Stimulated activated memory B cell treated with anti-CD40 and anti-IgM and Interleukin-4, amounts not matched to agents 10 μg/mL and 1 μg/mL and 100 μg/mL, for 72 hours (primary cell): ENCODE results near the gene MRNIP.

Experiments
- ATAC-seq: fragments of 150-1000 bp; cut with Tn5 transposase; 2 replicates; pipeline ENCODE4 v1.10.0; 2021
- H3K27ac Mint-ChIP-seq: one replicate; pipeline ENCODE4 v1.8.0; 2022; ENCODE audit warnings: mild to moderate bottlenecking, mixed read lengths
- H3K27me3 Mint-ChIP-seq: one replicate; pipeline ENCODE4 v1.8.0; 2022; ENCODE audit warnings: mixed read lengths
- H3K36me3 Mint-ChIP-seq: one replicate; pipeline ENCODE4 v1.8.0; 2022; ENCODE audit warnings: mixed read lengths
- H3K4me1 Mint-ChIP-seq: one replicate; pipeline ENCODE4 v1.8.0; 2022; ENCODE audit warnings: mixed read lengths
- H3K4me3 Mint-ChIP-seq: one replicate; pipeline ENCODE4 v1.8.0; 2022; ENCODE audit warnings: mild to moderate bottlenecking, moderate library complexity, mixed read lengths
- H3K9me3 Mint-ChIP-seq: one replicate; pipeline ENCODE4 v1.8.0; 2022; ENCODE audit warnings: mixed read lengths

The MRNIP gene

DNA sequence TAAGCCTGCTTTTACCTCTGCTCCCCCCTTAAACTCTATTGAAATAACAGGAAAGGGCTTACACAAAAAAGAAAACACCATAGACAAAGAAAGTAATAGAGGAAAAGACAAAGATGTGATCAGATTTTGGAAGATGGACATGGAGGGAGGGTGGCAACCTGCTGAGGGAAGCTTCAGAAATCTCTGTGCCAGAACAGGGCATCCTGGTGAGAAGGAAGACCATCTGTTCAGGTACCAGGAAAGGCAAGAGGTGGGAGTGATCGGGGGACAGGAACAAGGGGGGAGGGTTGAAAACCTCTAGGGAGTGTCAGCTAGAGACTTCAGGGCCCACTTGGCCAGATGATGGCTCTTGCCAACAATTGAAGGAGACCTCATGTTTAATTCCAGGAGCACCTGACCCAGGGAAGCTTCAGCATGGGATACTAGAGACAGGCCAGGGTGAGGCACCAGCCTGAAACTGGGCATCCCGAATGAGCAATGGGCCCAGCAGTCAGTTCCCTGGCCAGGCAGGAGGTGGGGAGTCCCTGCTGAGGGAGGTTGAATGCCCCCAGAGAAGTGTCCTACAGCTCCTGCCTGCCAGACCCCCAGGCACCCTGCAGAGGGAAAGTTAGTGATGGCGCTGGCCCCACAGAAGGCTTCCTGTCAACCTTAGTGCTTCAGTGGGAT is 29.7 kb downstream of the MRNIP start:
- H3K4me1 Mint-ChIP-seq: peaks cover 39% of the 10 kb centered on the region
- H3K27me3 Mint-ChIP-seq: no peaks in the 10 kb centered on the region
- peaks cover 90% of the 10 kb centered on the region for H3K36me3 Mint-ChIP-seq
- peak overlapping the region; percentile 31 for H3K27ac Mint-ChIP-seq
- H3K4me3 Mint-ChIP-seq: no peak overlapping the region
- no peaks in the 10 kb centered on the region for H3K9me3 Mint-ChIP-seq
- no peak for ATAC-seq

GRCh38 chr5:179827680-179828079 is 30.9 kb downstream of the MRNIP start:
- peak overlapping the region; percentile 30 for H3K27ac Mint-ChIP-seq
- no peak for ATAC-seq
- no peak overlapping the region for H3K4me3 Mint-ChIP-seq
- H3K27me3 Mint-ChIP-seq: no peaks in the 10 kb centered on the region
- H3K36me3 Mint-ChIP-seq: peaks cover 90% of the 10 kb centered on the region
- no peaks in the 10 kb centered on the region for H3K9me3 Mint-ChIP-seq
- H3K4me1 Mint-ChIP-seq: peaks cover 43% of the 10 kb centered on the region

DNA sequence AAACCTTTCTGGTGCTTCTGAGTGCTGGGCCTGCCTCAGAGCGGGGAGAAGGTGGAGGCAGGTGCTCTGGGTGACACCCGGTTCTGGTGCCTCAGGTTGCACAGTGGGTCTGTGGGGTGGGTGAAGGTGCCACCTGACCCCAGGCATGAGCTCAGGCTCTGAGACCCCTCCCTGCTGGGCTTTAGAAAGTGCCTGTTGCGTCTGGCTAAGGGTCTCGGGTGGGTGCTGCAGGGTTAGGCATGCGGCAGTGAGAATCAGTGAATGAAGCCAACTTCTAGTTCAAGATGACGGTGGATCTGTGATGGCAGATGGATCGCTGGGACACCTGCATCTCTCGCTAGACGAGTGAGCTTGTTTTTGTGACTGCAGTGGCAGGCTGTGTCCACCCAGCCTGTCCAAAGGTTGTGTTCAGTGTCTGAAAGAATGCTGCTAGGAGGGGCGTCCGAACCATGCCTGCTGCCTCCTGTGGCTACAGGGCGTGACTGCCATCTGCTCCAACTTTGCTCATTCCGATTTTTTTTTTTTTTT is 32.9 kb downstream of the MRNIP start:
- ATAC-seq: no peak

DNA sequence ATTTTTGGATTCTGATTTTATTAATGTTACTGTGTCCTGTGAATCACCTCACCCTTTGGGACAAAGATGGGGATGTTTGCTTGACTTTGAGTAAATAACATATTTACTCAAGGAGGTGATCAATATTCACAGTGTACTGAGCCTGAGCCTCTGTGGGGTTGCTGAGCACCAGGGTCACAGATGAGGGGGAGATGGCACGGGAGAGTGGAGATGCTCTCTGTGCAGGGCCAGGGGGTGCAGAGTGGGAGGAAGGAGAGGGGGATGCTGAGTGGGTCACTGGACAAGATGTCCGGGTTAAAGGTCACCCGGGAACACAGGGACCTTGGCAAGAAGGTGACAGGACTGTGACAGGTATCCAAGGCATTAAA is 33.9 kb downstream of the MRNIP start:
- peaks cover 57% of the 10 kb centered on the region for H3K4me1 Mint-ChIP-seq
- no peaks in the 10 kb centered on the region for H3K27me3 Mint-ChIP-seq

More for the DNA sequence above, 32.9 kb downstream of the MRNIP start:
- Mint-ChIP-seq H3K27ac (no peak overlapping the region), H3K9me3 (no peaks in the 10 kb centered on the region), H3K4me3 (no peak overlapping the region), H3K4me1 (peaks cover 48% of the 10 kb centered on the region), H3K36me3 (peaks cover 86% of the 10 kb centered on the region), H3K27me3 (no peaks in the 10 kb centered on the region)

GRCh38 chr5:179823937-179824744 is 34.5 kb downstream of the MRNIP start:
- Mint-ChIP-seq H3K4me1 (peaks cover 60% of the 10 kb centered on the region), H3K4me3 (peak overlapping the region; percentile 46), H3K27me3 (no peaks in the 10 kb centered on the region), H3K9me3 (no peaks in the 10 kb centered on the region), H3K36me3 (peaks cover 73% of the 10 kb centered on the region), H3K27ac (peak overlapping the region; percentile 5)
- ATAC-seq: no peak

More for the DNA sequence above, 33.9 kb downstream of the MRNIP start:
- no peak overlapping the region for H3K4me3 Mint-ChIP-seq
- no peaks in the 10 kb centered on the region for H3K9me3 Mint-ChIP-seq
- no peak for ATAC-seq
- H3K36me3 Mint-ChIP-seq: peaks cover 79% of the 10 kb centered on the region
- peak overlapping the region; percentile 5 for H3K27ac Mint-ChIP-seq

GRCh38 chr5:179822444-179822990 is 36.1 kb downstream of the MRNIP start:
- H3K27me3 Mint-ChIP-seq: no peaks in the 10 kb centered on the region
- no peak for ATAC-seq
- no peaks in the 10 kb centered on the region for H3K9me3 Mint-ChIP-seq
- peak overlapping the region; percentile 98 for H3K27ac Mint-ChIP-seq
- peak overlapping the region; percentile 96 for H3K4me3 Mint-ChIP-seq
- peaks cover 60% of the 10 kb centered on the region for H3K36me3 Mint-ChIP-seq
- H3K4me1 Mint-ChIP-seq: peaks cover 69% of the 10 kb centered on the region

DNA sequence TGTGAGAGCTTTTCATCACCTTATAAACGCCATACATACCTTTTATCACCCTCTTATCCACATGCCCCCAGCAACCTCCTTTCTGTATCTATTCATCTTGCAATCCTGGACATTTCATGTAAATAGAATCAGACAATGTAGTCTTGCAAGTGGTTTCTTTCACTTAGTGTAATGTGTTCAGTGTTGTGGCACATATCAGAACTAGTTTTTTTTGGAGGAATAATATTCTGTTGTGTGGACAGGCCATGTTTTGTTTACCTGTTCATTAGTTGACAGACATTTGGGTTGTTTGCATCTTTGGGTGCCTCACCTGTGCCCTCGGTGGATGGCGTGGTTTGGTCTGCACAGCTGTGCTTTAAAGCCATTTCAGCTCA is 36.6 kb downstream of the MRNIP start:
- Mint-ChIP-seq H3K4me1 (peaks cover 74% of the 10 kb centered on the region), H3K36me3 (peaks cover 58% of the 10 kb centered on the region), H3K9me3 (no peaks in the 10 kb centered on the region), H3K27me3 (no peaks in the 10 kb centered on the region), H3K4me3 (peak overlapping the region; percentile 96), H3K27ac (peak overlapping the region; percentile 98)
- ATAC-seq: no peak

GRCh38 chr5:179821298-179822058 is 37.1 kb downstream of the MRNIP start:
- peak overlapping the region; percentile 96 for H3K4me3 Mint-ChIP-seq
- peaks cover 74% of the 10 kb centered on the region for H3K4me1 Mint-ChIP-seq
- H3K9me3 Mint-ChIP-seq: no peaks in the 10 kb centered on the region
- ATAC-seq: peak; percentile 77
- peak overlapping the region; percentile 98 for H3K27ac Mint-ChIP-seq
- no peaks in the 10 kb centered on the region for H3K27me3 Mint-ChIP-seq
- H3K36me3 Mint-ChIP-seq: peaks cover 52% of the 10 kb centered on the region

DNA sequence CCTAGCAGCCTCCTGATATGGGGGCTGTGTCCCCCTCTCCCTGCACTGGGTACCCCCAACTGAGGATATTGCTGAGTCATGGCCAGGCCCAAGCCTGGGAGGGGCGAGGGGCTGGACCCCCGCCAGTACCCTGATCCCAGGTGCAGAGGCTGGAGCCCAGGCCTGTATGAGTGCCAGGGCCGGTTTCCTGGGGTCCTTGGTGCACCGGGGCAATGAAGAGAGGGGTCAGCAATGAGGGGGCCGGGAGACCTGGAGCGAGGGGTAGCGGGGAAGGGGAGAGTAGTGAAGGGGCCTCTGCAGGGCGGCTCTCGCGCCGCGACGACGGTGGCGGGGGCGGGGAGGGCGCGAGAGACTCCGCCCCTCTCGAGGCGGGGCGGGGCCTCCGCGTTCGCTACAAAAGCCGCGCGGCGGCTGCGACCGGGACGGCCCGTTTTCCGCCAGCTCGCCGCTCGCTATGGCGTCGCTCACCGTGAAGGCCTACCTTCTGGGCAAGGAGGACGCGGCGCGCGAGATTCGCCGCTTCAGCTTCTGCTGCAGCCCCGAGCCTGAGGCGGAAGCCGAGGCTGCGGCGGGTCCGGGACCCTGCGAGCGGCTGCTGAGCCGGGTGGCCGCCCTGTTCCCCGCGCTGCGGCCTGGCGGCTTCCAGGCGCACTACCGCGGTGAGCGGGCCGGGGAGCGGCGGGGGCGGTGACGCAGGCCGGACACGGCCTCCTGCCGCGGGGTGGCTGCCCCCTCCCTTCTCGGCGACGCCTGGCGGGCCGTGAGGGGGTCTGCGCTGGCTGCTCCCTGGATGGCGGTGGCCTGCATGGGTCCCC is 37.9 kb downstream of the MRNIP start, which contains the start of gene SQSTM1:
TSS of gene SQSTM1 (plus strand) at position 423 of the 815 bp plus-strand sequence. CDS start at position 455, 32 bp downstream.
- peak; percentile 69 for ATAC-seq
- peak within 1 kb of the TSS; percentile 98 for H3K27ac Mint-ChIP-seq
- H3K36me3 Mint-ChIP-seq: peaks cover 48% of the 10 kb centered on the region
- H3K4me1 Mint-ChIP-seq: peaks cover 73% of the 10 kb centered on the region
- no peaks in the 10 kb centered on the region for H3K9me3 Mint-ChIP-seq
- H3K27me3 Mint-ChIP-seq: no peaks in the 10 kb centered on the region
- peak within 1 kb of the TSS; percentile 96 for H3K4me3 Mint-ChIP-seq

DNA sequence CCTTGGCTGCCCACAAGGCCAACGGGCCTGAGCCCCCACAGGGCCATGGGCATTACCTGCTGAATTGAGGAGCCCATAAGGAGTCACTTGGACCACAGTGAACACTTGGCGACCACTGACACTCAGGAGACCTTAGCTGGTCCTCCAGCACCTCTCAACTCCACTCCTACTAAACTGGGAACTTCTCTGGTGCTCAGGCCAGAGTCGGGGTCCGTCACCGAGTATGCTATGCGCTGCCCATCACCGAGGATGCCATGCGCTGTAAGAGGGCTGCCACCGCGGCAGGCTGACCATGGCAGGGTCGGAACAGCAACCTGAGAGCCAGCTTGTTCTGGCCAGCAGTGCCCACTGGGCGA is 38.5 kb downstream of the MRNIP start:
- peak overlapping the region; percentile 82 for H3K4me3 Mint-ChIP-seq
- peaks cover 44% of the 10 kb centered on the region for H3K36me3 Mint-ChIP-seq
- no peaks in the 10 kb centered on the region for H3K9me3 Mint-ChIP-seq
- no peaks in the 10 kb centered on the region for H3K27me3 Mint-ChIP-seq
- ATAC-seq: no peak
- H3K4me1 Mint-ChIP-seq: peaks cover 68% of the 10 kb centered on the region
- H3K27ac Mint-ChIP-seq: peak overlapping the region; percentile 98

DNA sequence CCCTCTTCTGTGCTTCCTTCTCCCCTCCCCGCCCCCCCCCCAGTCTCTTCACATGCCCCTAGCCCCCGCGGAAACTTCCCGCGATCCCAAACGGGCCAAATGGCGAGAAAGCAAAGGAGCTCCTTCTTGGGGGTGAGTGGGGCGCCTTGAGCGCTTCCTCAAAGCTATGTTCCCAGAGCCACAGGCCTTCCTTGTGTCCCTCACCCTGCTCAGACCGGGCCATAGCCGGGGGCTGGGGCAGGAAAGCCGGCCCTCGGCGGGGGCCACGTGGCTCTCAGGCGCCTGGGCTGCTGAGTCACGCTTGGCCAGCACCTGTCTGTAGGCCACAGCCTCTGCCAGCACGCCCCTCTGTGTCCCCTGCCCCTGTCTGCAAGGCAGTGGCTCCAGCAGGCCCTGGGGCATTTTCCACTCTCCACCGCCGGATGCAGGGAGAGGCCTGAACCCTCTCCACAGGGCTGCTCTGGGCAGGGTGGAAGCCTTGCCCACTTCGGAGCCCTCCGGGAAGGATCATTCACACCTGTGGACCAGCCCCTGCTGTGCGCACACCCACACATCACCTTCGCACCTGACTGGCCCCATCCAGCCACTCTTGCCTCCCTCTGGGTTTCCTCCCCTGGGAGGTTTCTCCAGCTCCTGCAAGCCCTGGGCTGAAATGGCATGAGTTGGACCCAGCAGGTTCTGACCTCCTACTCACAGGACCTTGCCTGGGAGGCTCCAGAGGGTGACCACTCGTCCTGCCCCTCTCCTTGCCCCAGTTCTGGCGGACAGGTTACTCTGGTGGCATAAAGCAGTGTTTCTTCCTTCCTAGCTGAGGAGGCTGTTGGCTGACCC is 39.1 kb downstream of the MRNIP start:
- ATAC-seq: peak; percentile 45
- peak overlapping the region; percentile 98 for H3K27ac Mint-ChIP-seq
- no peaks in the 10 kb centered on the region for H3K27me3 Mint-ChIP-seq
- H3K4me3 Mint-ChIP-seq: peak overlapping the region; percentile 82
- H3K9me3 Mint-ChIP-seq: no peaks in the 10 kb centered on the region
- H3K36me3 Mint-ChIP-seq: peaks cover 38% of the 10 kb centered on the region
- peaks cover 62% of the 10 kb centered on the region for H3K4me1 Mint-ChIP-seq

DNA sequence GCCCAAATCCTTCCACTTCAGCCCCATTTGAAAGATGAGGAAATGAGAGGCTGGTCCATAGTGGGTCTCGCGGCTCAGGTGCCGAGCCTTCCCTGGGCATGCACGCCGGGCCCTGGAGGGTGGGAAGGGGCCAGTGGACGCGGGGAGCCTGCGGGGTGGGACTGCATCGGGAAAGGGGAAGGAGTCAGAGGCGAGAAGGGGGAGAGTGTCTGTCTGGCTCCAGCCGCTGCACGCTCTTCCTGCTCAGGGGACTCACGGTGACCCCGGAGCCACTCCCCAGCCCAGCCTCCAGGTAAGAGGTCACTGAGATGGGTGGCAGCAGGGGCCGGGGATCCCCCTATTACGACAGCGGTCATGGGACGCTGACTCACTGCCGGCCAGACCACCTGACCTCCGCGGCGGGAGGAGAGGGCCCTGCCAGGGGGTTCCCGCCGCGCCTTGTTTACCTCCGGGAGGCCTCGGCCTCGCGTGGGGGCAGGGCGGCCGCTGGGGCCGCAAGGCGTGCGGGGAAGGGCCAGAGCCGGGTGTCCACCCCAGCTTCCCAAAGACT is 39.8 kb downstream of the MRNIP start:
- Mint-ChIP-seq H3K27me3 (no peaks in the 10 kb centered on the region), H3K9me3 (no peaks in the 10 kb centered on the region), H3K4me1 (peaks cover 55% of the 10 kb centered on the region), H3K27ac (peak overlapping the region; percentile 98), H3K36me3 (peaks cover 31% of the 10 kb centered on the region), H3K4me3 (peak overlapping the region; percentile 82)
- peak; percentile 87 for ATAC-seq
